Islet of Langerhans (tissue), 1 donor: Measurements from ENCODE around the gene ADISSP.

Experiments
- FAIRE-seq: peaks from one replicate; lab custom pipeline; 2011; peaks lifted over from hg19 to GRCh38; lab: Jason Lieb, UNC

ADISSP gene

DNA sequence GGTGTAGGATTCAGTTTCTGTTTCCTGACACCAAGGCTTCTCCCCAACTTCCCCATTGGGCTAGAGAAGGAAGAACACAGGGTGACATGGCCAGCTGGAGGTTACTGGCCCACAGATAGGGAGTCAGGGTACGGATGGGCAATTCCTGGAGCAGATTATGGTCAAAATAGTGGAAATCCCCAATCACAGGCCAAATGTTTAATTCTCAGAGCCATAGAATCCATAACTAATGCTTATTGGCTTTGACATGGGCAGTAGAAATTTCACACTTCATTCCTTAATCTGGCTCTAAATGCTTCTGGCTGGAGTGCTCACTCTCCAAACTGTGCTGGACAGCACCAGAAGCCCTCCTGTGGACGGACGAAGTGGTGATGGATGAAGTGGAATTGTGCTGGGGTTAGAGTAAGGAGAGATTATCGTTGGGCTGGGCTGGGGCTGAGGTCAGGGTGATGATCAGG lies 56.0 kb downstream of the ADISSP start:
- no peak for FAIRE-seq

DNA sequence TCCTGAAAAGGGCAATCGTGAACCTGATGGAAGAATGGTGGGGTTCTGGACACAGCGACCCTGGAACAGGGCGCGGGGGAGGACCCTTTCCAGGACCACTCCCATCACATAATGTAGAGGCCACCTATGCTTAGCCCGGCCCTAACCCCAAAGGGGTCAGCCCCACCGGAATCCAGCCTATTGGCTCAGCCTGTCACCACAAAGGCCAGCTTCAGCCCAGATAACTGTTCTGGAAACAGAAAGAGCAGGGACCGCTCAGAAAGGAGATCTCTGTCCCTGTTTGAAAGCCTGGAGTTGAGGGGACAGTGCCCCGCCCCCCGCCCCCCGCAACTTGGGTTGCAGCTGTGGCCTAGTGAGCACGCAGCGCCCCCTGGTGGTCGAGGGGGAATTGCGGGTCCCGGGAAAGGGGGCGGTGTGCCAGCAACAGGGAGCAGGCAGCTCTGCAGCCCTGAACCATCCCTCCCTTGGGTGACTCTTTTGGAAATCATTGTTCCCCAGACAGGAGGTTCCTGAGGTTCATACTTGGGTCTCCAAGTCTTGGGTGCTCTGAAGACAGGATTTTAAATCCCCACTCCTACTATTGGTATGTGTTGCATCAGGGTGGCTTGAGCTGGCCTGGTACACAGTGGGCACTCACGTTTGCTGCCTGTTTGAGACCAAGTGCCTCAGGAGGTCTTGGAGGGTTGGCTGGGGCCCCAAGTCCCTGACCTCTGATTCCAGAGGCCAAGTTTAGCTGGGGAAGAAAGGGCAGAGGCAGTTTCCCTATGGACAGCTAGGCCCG lies 56.7 kb downstream of the ADISSP start:
- no peak for FAIRE-seq

DNA sequence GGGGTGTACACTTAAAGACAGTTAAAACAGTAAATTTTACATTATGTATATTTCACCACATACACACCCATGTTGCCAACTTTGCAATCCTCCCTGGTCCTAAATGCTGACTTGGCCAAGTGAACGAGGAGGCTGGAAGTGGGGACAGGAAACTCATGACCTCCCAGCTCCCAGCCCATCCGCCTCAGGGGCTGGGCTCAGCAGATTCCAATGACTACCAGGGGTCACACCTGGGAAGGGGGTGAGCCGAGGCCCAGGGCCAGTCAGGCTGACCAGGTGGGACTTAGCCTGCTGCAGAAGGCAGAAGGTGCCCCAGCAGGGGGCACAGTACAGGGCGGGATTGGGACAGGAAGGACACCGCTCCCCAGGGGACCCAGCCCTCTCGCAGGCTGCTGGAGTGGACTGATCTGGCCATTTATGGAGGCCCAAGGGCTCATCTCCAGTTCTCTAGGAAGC lies 57.5 kb downstream of the ADISSP start:
- no peak for FAIRE-seq

DNA sequence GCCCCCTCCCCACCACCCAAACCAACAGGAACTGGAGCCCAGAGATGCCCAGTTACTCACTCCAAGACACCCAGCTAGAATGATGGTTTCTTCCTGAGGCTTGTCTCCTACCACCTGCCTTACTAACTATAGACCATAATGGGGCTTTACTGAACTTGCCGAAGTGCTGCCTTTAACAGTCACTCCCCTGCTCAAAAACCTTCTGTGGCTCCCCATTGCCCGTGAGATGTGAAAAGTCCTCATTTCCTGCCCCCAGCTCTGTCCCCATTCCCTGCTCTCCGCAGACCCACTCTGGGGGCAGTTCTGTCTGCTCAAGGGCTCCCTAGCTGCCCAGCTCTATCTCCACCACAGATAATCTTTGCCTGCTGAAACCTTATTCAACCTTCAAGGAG lies 60.0 kb downstream of the ADISSP start:
- FAIRE-seq, result no peak

DNA sequence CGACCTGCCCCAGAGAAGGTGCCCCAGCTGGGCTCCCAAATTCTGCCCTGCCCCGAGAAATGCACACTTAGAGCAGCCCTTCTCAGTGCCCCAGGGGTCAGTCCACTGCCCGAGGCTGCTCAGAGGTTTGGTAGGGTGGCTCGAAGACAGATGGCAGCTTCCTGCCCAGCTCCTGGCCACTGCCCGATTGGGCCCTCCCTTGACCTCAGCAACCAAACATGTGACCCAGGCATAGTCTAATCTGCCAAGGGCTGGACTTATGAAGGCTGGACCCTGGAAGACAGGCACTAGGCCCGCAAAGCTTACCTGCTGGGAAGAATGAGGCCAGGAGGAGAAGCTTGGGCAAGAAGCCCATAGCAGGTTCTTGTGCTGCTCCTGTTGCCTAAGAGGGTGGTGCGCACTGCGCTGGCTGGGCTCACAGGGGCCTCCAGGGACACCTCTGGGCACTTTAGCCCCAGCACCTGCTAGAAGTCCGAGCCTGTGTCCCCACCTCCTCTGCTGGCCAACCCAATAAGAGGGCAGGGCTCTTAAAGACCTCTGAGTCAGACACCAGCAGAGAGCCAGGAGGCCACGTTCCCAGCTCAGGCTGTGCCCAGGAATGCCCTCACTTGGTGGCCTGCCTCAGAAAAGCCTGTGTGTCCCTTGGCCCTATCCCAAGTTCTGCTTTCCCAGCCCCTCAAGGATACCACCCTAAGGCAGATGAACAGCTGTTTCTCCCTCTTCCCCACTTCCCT lies 60.6 kb downstream of the ADISSP start:
- FAIRE-seq, result no peak

DNA sequence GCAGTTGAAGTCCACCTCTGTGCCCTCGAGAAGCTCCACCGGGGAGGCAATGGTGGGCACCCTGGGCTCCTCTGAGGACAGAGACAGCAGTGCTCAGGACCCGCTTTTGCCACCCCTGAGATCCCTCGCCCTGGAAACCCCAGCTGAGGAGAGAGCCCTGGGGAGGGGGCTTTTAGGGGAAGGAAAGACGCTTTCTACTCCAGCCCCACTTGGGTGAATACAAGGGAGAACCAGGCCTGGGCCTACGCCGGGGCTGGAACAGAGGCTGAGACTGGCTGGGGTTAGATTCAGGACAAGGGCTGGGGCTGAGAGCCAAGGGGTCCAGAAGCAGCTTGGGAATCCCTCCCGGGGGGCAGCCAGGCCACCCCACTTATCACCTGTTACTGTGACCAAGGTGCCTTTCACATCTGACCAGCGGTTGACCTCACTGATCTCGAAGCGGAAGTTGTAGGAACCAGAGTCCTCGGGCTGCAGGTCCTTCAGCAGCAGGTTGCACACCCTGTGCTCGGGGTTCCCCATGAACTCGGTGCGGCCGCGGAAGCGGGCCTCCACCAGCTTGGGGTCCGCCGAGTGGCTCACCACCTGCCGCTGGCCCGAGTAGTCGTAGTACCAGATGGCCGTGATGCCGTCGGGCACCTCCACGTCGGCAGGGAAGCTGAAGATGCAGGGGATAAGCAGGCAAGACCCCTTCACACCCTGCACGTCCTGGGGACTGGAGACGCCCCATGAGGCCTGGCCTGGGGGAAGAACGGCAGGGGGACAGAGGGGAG lies 61.4 kb downstream of the ADISSP start:
- FAIRE-seq, result no peak

DNA sequence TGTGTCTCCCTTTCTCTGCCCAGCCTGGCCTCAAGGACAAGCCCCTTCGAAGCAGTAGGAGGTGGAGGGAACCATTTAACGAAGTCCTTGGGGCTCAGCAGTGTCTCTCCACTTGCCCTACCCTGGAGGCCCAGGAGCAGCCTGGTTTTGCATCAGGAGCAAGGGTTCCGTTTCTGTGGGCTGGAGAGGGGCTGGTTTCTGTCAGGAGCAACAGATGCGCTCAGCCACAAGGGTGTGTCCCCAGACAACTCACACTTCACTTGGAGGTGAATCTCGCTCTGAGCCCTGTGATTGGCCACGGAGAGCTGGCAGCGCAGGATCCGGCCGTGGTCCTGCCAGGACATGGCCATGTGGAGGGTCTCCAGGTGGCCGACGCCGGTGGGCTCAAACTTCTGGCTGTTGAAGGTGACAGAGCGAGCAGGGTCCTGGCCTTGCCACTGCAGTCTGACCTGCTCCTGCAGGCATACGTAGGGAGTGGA lies 62.0 kb downstream of the ADISSP start:
- FAIRE-seq, result no peak

DNA sequence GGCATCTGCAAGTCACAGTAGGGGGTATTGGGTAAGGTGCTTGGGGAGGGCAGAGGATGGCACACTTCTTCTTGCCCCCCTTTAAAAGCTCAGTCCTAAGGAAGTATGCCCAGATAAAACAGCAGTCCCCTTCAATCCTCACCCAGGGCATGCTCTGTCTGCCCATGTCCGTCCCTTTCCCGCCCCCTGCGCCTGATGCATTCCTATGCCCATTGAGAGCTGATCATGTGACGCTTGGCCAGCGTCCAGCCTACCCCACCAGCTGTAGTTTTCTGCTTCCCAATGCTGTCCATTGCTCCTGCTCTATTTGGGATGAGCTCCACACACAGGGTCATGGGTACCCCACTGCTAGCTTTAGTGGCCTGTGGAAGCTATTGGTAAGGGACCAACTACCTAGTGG lies 63.5 kb downstream of the ADISSP start:
- no peak for FAIRE-seq
